Right atrium auricular region (tissue), 2 donors: ENCODE data around the gene WDR13. TPM values are rescaled to one million over a fixed set of nuclear protein-coding genes. Genes with fewer than 3 reads are reported as not detected.
A peak's percentile ranks its signal among the peaks of the same experiment; 100 is the strongest.
"Not testable (repeated sequence)": the region's sequence is repeated elsewhere in the genome, so short reads cannot be mapped to it uniquely, and the experiment has no call there.

ENCODE experiments used
- DNase-seq: peaks from one replicate; pipeline ENCODE4 v3.0.0-alpha.2; 2019; ENCODE audit warnings: low spot score
- H3K27ac ChIP-seq, 2 donors: fragments of 200-600 bp; sonication (generic); 1 replicate in 1 of 2; 2 replicates in 1 of 2; pipeline ENCODE4 v1.5.1; 2016 to 2019
- H3K27me3 ChIP-seq, 2 donors: fragments of 200-600 bp; sonication (generic); one replicate each; pipeline versions ENCODE4 v1.5.1 to v1.6.0; 2017 to 2019
- H3K36me3 ChIP-seq: fragments of 200-600 bp; sonication (generic); one replicate; pipeline ENCODE4 v1.5.1; 2016
- H3K4me1 ChIP-seq, 2 donors: fragments of 200-600 bp; sonication (generic); one replicate each; pipeline versions ENCODE4 v1.5.1 to v1.6.0; 2017 to 2019
- H3K4me3 ChIP-seq, 2 donors: fragments of 200-600 bp; sonication (generic); 1 replicate in 1 of 2; 2 replicates in 1 of 2; pipeline ENCODE4 v1.5.1; 2017 to 2019; ENCODE audit warnings: mild to moderate bottlenecking in 1 of 2, moderate library complexity in 1 of 2
- H3K9me3 ChIP-seq, 2 donors: fragments of 200-600 bp; sonication (generic); one replicate each; pipeline ENCODE4 v1.5.1; 2019
- total RNA-seq, 2 donors: library from RNA; depleted of rRNA; stranded (reverse); fragments of >200 nt; gene quantifications; one replicate each; pipeline ENCODE4 v1.1.0, GENCODE V29; 2016
- TF ChIP-seq, protein P1 (sequence below), 2 donors: fragments of 200-600 bp; sonication (generic); IDR thresholded peaks; one replicate each; pipeline ENCODE4 v1.5.1; 2019; ENCODE audit warnings: antibody characterized with exemption in 2 of 2

The WDR13 gene
- total RNA-seq, 2 donors from 2014 or later = 208 to 214 TPM

- no peaks in the 10 kb centered on the region for H3K9me3 ChIP-seq
- TF ChIP-seq, protein P1, sequence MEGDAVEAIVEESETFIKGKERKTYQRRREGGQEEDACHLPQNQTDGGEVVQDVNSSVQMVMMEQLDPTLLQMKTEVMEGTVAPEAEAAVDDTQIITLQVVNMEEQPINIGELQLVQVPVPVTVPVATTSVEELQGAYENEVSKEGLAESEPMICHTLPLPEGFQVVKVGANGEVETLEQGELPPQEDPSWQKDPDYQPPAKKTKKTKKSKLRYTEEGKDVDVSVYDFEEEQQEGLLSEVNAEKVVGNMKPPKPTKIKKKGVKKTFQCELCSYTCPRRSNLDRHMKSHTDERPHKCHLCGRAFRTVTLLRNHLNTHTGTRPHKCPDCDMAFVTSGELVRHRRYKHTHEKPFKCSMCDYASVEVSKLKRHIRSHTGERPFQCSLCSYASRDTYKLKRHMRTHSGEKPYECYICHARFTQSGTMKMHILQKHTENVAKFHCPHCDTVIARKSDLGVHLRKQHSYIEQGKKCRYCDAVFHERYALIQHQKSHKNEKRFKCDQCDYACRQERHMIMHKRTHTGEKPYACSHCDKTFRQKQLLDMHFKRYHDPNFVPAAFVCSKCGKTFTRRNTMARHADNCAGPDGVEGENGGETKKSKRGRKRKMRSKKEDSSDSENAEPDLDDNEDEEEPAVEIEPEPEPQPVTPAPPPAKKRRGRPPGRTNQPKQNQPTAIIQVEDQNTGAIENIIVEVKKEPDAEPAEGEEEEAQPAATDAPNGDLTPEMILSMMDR (IDR thresholded peaks at IDR 0.05) = no peak
- H3K27me3 ChIP-seq = no peaks in the 10 kb centered on the region
- no peak for DNase-seq
- no peak overlapping the region for H3K27ac ChIP-seq
- no peak overlapping the region for H3K4me3 ChIP-seq
- H3K36me3 ChIP-seq = no peaks in the 10 kb centered on the region
- no peaks in the 10 kb centered on the region for H3K4me1 ChIP-seq
Observed at GRCh38 chrX:48645669-48646068, 48.4 kb downstream of the WDR13 start.

GRCh38 chrX:48648336-48648751 is 51.1 kb downstream of the WDR13 start:
- DNase-seq = peak; percentile 59
- H3K4me1 ChIP-seq = no peaks in the 10 kb centered on the region
- H3K36me3 ChIP-seq = no peaks in the 10 kb centered on the region
- H3K27me3 ChIP-seq = no peaks in the 10 kb centered on the region
- H3K4me3 ChIP-seq = no peak overlapping the region
- H3K9me3 ChIP-seq = no peaks in the 10 kb centered on the region
- TF ChIP-seq, protein P1 (IDR thresholded peaks at IDR 0.05) = peak in 1 of 2 donors; percentile 51
- H3K27ac ChIP-seq = no peak overlapping the region

- H3K4me1 ChIP-seq = no peaks in the 10 kb centered on the region
- H3K27me3 ChIP-seq = no peaks in the 10 kb centered on the region
- no peaks in the 10 kb centered on the region for H3K9me3 ChIP-seq
- H3K27ac ChIP-seq = no peak overlapping the region
- DNase-seq = no peak
- no peak overlapping the region for H3K4me3 ChIP-seq
- no peaks in the 10 kb centered on the region for H3K36me3 ChIP-seq
- TF ChIP-seq, protein P1 (IDR thresholded peaks at IDR 0.05) = no peak
Observed at GRCh38 chrX:48649102-48649501, 51.8 kb downstream of the WDR13 start.

DNA sequence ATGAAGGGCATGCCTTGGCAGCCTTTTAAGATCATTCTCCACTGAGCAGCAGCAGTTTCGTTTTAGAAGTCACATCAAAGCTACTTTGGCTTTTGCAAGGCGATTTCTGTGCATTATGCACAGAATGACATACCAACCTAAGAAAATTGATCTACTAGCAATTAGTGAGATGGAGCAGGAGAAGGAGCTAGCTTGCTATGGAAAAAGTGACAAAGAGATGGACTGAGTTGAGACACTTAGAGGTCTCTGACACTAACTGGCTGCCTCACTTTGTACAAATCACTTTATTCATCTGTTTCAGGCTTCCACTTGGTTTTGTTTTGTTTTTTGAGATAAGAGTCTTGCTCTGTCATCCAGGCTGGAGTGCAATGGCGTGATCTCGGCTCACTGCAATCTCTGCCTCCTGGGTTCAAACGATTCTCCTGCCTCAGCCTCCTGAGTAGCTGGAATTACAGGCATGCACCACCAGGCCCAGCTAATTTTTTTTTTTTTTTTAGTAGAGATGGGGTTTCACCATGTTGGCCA is 54.8 kb downstream of the WDR13 start:
- not testable (repeated sequence) for H3K9me3 ChIP-seq, H3K4me1 ChIP-seq, H3K27me3 ChIP-seq, H3K36me3 ChIP-seq, H3K4me3 ChIP-seq, DNase-seq, H3K27ac ChIP-seq

- H3K4me1 ChIP-seq, H3K36me3 ChIP-seq, H3K27me3 ChIP-seq, H3K27ac ChIP-seq, H3K9me3 ChIP-seq, DNase-seq, H3K4me3 ChIP-seq: not testable (repeated sequence)
Observed at GRCh38 chrX:48654746-48655145, 57.5 kb downstream of the WDR13 start.

Other genes starting within 250 kb of the WDR13 start
- not detected for gene SSX3, start 240.8 kb upstream of the WDR13 start, total RNA-seq
- not detected for gene SSX4, start 214.0 kb upstream of the WDR13 start, total RNA-seq
- gene SSX4B, start 185.5 kb upstream of the WDR13 start, total RNA-seq = not detected
- gene SLC38A5, start 127.2 kb upstream of the WDR13 start, total RNA-seq = 1 to 10 TPM; 2.2 to 4.9 TPM
- gene FTSJ1, start 121.3 kb upstream of the WDR13 start, total RNA-seq = 10 to 100 TPM; 36.6 to 43.3 TPM
- gene PORCN, start 88.5 kb upstream of the WDR13 start, total RNA-seq = 10 to 100 TPM; 23.0 to 43.0 TPM
- gene EBP, start 75.7 kb upstream of the WDR13 start, total RNA-seq = 10 to 100 TPM; 49.3 to 73.7 TPM
- 10 to 100 TPM; 11.0 to 17.5 TPM for gene TBC1D25, start 57.8 kb upstream of the WDR13 start, total RNA-seq
- 10 to 100 TPM; 62.1 to 90.4 TPM for gene RBM3, start 23.0 kb upstream of the WDR13 start, total RNA-seq
- 1 to 10 TPM; 3.0 to 4.5 TPM for gene WAS, start 86.3 kb downstream of the WDR13 start, total RNA-seq
- 1 to 10 TPM; 3.8 to 8.0 TPM for gene SUV39H1, start 99.2 kb downstream of the WDR13 start, total RNA-seq
- not detected for gene GLOD5, start 164.3 kb downstream of the WDR13 start, total RNA-seq
- gene GATA1, start 189.1 kb downstream of the WDR13 start, total RNA-seq = under 1 TPM in 1 of 2 donors, not detected in 1; 0.20 TPM
- 10 to 100 TPM; 27.1 to 30.4 TPM for gene HDAC6, start 204.6 kb downstream of the WDR13 start, total RNA-seq
- not detected for gene ERAS, start 229.0 kb downstream of the WDR13 start, total RNA-seq
- gene PCSK1N, start 238.1 kb downstream of the WDR13 start, total RNA-seq = 10 to 100 TPM in 1 of 2 donors, 1 to 10 TPM in 1; 4.3 to 12.5 TPM